ENCODE data around the gene GRM7.

DNA sequence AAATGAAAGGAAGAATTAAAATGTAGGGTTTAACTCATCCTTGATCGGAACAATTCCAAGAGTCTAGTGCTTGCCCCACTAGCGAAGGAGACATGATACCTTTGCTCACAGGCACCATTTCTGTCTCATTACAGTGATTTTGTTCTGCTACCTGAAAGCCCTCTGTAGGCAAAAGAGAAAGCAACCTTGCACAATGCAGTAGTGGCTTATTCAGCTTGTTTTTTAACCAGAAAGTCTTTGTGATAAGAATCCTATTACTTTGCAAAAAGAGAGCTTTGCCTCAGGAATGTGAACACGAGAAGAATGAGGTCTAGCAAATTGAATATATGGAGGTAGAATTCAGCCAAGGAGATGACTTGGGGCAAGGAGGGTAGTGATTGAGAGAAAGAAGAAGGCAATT, 684.4 kb downstream of the GRM7 start:
- TF ChIP-seq ZFP36 (IDR thresholded peaks at IDR 0.05; ENCODE audit: low read depth, low read length, partially characterized antibody): no peak
- TF ChIP-seq NFYB (IDR thresholded peaks at IDR 0.05; ENCODE audit: extremely low read depth, insufficient read length): no peak
- TF ChIP-seq, protein P1, sequence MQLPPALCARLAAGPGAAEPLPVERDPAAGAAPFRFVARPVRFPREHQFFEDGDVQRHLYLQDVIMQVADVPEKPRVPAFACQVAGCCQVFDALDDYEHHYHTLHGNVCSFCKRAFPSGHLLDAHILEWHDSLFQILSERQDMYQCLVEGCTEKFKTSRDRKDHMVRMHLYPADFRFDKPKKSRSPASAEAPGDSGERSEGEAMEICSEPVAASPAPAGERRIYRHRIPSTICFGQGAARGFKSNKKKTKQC (CRISPR knock-in tag; IDR thresholded peaks at IDR 0.05): no peak
- TF ChIP-seq, protein P2, sequence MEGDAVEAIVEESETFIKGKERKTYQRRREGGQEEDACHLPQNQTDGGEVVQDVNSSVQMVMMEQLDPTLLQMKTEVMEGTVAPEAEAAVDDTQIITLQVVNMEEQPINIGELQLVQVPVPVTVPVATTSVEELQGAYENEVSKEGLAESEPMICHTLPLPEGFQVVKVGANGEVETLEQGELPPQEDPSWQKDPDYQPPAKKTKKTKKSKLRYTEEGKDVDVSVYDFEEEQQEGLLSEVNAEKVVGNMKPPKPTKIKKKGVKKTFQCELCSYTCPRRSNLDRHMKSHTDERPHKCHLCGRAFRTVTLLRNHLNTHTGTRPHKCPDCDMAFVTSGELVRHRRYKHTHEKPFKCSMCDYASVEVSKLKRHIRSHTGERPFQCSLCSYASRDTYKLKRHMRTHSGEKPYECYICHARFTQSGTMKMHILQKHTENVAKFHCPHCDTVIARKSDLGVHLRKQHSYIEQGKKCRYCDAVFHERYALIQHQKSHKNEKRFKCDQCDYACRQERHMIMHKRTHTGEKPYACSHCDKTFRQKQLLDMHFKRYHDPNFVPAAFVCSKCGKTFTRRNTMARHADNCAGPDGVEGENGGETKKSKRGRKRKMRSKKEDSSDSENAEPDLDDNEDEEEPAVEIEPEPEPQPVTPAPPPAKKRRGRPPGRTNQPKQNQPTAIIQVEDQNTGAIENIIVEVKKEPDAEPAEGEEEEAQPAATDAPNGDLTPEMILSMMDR (IDR thresholded peaks at IDR 0.05 in 2 of 3, conservative IDR thresholded peaks at IDR 0.05 in 1 of 3; ENCODE audit: insufficient read depth in 2 of 3, low read depth in 1 of 3, low read length in 3 of 3): no peak
- no peak for TF ChIP-seq MYNN (IDR thresholded peaks at IDR 0.05)
- no peak for TF ChIP-seq MYNN (CRISPR knock-in tag; IDR thresholded peaks at IDR 0.05)
- no peak for TF ChIP-seq POLR2A (conservative IDR thresholded peaks at IDR 0.05)
- TF ChIP-seq BMI1 (IDR thresholded peaks at IDR 0.05; ENCODE audit: low read length): no peak

Data from K562 (cell line).